ENCODE results near the gene KCNIP4.

Gene KCNIP4

GRCh38 chr4:21835712-21836111, 112.9 kb downstream of the KCNIP4 start:
- DNase-seq, result no peak

GRCh38 chr4:21830272-21830671, 118.3 kb downstream of the KCNIP4 start:
- DNase-seq, result no peak

GRCh38 chr4:21827575-21827974, 121.0 kb downstream of the KCNIP4 start:
- DNase-seq, result no peak

- DNase-seq, result no peak
Measured at GRCh38 chr4:21826071-21826470, 122.5 kb downstream of the KCNIP4 start.

GRCh38 chr4:21819086-21819485, 129.5 kb downstream of the KCNIP4 start:
- no peak for DNase-seq

- DNase-seq, result no peak
Measured at GRCh38 chr4:21815651-21816377, 132.8 kb downstream of the KCNIP4 start.

- no peak for DNase-seq
Measured at GRCh38 chr4:21811565-21811964, 137.0 kb downstream of the KCNIP4 start.

GRCh38 chr4:21806991-21807390, 141.6 kb downstream of the KCNIP4 start:
- no peak for DNase-seq

- DNase-seq, result no peak
Measured at GRCh38 chr4:21802406-21802805, 146.2 kb downstream of the KCNIP4 start.

- DNase-seq, result no peak
Measured at GRCh38 chr4:21801661-21802385, 146.7 kb downstream of the KCNIP4 start.

GRCh38 chr4:21795091-21795490, 153.5 kb downstream of the KCNIP4 start:
- no peak for DNase-seq

GRCh38 chr4:21792736-21793135, 155.8 kb downstream of the KCNIP4 start:
- DNase-seq, result no peak

- no peak for DNase-seq
Measured at GRCh38 chr4:21790438-21791029, 158.0 kb downstream of the KCNIP4 start.

GRCh38 chr4:21780148-21780547, 168.4 kb downstream of the KCNIP4 start:
- DNase-seq, result no peak

GRCh38 chr4:21778702-21779101, 169.9 kb downstream of the KCNIP4 start:
- DNase-seq, result no peak

GRCh38 chr4:21775703-21776102, 172.9 kb downstream of the KCNIP4 start:
- no peak for DNase-seq

GRCh38 chr4:21769404-21770147, 179.0 kb downstream of the KCNIP4 start:
- DNase-seq, result no peak

- DNase-seq, result no peak
Measured at GRCh38 chr4:21768349-21769310, 179.9 kb downstream of the KCNIP4 start.

- DNase-seq, result peak; percentile 17 to 18
Measured at GRCh38 chr4:21765810-21766407, 182.7 kb downstream of the KCNIP4 start.

GRCh38 chr4:21763855-21764254, 184.7 kb downstream of the KCNIP4 start:
- no peak for DNase-seq

GRCh38 chr4:21757248-21757647, 191.3 kb downstream of the KCNIP4 start:
- DNase-seq, result no peak

Data from stimulated activated CD4-positive, alpha-beta T cell treated with anti-CD3 and anti-CD28 coated beads, Interleukin-2, amount 100 ng/mL, for 24 hours (primary cell).